ENCODE results near the gene GALK1.

- TF ChIP-seq, protein P1, sequence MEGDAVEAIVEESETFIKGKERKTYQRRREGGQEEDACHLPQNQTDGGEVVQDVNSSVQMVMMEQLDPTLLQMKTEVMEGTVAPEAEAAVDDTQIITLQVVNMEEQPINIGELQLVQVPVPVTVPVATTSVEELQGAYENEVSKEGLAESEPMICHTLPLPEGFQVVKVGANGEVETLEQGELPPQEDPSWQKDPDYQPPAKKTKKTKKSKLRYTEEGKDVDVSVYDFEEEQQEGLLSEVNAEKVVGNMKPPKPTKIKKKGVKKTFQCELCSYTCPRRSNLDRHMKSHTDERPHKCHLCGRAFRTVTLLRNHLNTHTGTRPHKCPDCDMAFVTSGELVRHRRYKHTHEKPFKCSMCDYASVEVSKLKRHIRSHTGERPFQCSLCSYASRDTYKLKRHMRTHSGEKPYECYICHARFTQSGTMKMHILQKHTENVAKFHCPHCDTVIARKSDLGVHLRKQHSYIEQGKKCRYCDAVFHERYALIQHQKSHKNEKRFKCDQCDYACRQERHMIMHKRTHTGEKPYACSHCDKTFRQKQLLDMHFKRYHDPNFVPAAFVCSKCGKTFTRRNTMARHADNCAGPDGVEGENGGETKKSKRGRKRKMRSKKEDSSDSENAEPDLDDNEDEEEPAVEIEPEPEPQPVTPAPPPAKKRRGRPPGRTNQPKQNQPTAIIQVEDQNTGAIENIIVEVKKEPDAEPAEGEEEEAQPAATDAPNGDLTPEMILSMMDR (IDR thresholded peaks at IDR 0.05): no peak
- TF ChIP-seq POLR2AphosphoS5 (IDR thresholded peaks at IDR 0.05): no peak
Measured at GRCh38 chr17:75793460-75793859, 28.5 kb upstream of the GALK1 start.

All from transverse colon (tissue), 4 donors.